GM19099 (cell line): ENCODE data around the gene CCDC83.

Experiments used
- POLR2A ChIP-seq: IDR thresholded peaks from 3 replicates; pipeline ENCODE4 v1.6.1; 2011; ENCODE audit warnings: low read depth; ENCODE audit not compliant: insufficient read length; ENCODE audit errors: extremely low read depth

CCDC83 gene

DNA sequence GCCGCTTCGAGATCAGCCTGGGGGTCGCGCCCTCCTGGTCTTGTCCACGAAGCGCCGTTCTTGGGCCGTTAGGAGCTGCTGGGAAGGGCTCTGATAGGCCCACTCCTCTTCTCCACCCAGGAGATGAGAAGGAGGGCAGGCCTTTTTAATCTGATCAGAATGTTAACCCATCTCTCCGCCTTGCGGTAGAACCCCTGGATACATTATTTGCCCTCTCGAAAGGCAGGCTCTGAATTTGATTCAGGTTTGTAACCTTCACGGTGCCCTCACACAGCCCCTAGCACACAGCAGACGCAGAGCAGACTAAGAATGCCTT is at the start of gene CCDC83:
CCDC83 (plus strand) TSS at position 43 of the 316 bp plus-strand sequence. CDS start 9,741 bp downstream, outside the sequence.
- no peak for TF ChIP-seq POLR2A

DNA sequence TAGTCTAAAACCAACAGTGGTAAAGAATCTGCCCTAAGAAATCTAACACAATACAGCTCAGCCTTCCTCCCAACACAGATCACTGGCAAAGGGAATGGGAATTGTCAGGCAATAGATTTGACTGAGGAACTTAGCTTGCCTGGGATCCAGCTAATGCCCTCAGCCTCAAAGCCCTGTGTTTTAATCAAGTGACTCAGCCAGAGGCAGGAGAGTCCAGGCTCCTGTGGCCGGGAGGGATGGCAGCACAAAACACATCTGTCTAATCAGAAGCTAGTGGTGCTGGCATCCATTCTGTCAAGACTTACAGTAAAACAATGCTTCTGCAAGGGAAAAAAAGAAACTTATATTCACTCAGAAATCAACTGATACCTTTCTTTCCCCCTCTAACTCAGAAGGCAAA is 49.8 kb upstream of the CCDC83 start:
- no peak for TF ChIP-seq POLR2A

DNA sequence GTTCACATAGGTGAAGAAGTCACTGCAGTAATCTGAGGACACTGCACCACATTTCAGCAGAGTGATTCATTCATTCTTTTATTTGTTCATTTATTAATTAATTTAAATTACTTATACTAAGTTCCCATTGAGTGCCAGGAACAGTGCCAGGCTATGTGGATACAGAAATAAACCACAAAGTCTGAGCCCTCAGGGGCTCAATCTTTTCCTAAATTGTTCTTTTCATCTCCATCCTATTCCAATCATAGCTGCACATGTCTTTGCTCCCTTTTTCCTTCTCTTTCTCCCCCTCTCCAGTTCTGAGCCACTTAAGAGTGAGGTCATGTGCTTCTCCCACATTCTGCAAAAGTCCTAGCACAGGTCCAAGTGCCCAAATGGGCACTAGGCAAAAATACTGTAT is 49.2 kb upstream of the CCDC83 start:
- no peak for TF ChIP-seq POLR2A

DNA sequence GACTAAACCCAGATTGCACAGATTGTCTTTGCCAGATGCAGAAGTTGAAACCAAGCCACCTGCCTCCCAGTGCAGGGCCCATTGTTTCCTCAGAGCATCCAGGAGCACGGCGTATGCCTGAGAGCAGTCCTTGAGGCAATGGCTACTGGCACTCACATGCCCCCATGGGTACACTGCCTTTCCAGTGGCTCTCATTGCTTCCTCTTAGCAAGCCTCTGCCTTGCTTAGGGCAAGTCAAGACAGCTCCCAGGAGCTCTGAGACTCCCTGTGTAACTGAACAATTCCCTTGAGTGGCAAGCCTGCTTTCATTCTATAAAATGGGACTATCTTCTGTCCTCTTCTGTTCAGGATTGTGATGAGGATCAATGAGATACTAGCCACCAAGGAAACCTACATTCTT is 48.3 kb upstream of the CCDC83 start:
- no peak for TF ChIP-seq POLR2A

DNA sequence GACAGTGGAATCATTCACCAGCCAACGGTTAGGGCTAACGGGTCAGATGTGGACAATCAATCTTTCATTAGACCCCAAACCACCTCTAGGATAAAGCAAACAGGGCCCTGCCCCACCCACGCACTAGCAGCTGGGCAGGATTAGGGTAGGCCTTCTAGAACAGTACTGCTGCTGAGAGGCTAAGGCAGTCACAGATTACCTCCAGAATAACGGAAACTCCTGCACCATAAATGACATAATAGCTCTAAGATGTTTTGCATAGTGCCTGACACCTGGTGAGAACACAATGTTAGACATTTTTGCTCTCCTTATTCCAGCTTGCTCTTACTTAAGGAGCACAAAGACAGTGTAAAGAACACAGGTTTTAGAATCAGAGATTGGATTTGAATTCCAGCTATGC is 46.0 kb upstream of the CCDC83 start:
- no peak for TF ChIP-seq POLR2A

DNA sequence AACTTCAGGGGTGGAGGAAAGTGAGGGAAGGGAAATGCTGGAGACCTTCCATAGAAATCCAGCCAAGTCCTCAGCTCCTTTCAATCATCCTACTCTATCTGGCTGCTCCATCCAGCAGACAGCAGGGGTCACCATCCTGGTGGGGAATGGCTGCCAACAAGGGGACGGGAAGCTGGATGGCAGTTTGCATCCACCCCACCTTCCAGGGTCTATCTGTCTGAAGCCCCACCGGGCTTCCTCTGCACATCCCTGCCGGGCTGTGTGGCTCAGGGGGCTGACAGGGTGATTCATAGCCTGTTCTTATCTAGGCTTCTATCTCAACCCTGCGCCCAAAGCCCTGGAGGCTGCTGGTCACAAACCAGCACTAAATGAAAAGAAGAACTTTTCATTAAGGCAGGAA is 45.3 kb upstream of the CCDC83 start:
- no peak for TF ChIP-seq POLR2A

DNA sequence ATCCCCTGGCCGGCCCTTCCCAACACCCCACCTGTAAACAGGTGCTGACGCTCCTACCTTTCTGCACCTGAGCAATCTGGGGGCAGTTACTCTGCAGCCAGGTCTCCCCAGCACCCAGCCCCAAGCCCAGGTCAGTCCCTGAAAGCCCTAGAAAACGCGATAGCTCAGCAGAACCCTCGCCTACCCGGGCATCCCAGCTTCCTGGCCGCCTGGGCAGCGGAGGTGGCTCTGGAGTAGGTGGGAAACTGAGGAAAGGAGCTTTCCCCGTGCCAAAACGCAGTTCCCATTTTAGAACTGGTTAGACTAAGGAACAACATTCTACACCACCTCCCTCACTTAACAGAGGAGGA is 44.7 kb upstream of the CCDC83 start:
- TF ChIP-seq POLR2A: no peak

DNA sequence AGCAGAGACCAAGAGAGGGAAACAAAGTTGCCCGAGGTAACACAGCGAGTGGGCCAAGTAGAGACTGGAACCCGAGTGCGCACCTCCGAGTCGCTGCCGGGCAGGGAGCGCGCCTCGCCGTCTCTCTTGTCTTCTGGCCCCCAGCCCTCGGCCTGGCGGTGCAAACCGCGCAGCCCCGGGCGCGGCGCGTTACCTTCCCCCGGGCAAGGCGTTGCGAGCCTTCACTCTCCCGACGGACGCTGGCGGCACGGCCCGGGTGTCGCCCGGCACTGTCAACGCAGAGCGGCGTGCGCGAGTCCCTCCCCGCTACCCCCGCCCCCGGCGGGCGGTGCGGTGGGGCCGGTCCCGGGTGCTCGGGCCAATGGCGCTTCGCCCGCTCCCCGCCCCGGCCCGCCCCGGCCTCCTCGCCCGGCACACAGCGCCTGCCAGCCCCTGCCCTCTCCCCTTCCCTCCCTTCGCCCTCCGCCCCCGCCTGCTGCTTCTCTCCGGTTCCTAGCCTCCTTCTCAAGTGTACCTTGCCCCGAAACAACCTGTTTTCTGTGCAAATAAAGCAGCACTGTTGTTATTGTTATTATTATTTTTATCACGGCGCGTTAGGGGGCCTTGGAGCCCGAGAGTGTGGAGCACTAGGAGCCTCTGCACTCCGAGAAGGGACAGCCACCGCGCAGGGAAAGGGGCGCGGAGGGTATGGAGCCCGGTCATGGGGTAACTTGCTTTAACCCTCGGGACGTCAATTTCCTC is 44.1 kb upstream of the CCDC83 start, which contains the start of gene SYTL2:
SYTL2 (minus strand) TSS at position 271 of the 741 bp plus-strand sequence. CDS start 53,416 bp downstream, outside the sequence.
- TF ChIP-seq POLR2A: peak; percentile 31

DNA sequence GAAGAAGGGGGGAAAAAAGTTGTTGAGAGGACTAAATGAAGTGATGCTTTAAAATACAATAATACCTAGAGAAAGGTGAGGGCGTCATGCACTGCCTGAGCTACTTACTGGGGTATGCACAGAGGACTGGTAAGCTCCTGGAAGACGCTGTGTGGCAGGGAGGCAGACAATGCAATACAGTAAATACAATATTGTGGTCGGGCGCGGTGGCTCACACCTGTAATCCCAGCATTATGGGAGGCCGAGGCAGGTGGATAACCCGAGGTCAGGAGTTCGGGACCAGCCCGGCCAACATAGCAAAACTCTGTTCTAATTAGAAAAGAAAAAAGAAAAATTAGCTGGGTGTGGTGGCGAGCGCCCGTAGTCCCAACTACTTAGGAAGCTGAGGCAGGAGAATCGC is 43.6 kb upstream of the CCDC83 start:
- no peak for TF ChIP-seq POLR2A

DNA sequence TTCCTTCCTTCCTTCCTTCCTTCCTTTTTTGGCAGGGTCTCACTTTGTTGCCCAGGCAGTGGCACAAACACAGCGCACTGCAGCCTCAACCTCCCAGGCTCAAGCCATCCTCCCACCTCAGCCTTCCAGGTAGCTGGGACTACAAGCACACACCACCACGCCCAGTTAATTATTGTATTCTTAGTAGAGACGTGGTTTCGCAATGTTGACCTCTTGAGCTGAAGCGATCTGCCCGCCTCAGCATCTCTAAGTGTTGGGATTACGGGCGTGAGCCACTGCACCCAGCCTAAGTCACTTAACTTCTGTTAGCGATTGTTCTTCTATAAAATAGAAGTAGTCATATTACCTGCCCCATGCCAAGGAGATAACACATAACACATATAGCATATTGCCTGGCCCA is 41.5 kb upstream of the CCDC83 start:
- TF ChIP-seq POLR2A: no peak

DNA sequence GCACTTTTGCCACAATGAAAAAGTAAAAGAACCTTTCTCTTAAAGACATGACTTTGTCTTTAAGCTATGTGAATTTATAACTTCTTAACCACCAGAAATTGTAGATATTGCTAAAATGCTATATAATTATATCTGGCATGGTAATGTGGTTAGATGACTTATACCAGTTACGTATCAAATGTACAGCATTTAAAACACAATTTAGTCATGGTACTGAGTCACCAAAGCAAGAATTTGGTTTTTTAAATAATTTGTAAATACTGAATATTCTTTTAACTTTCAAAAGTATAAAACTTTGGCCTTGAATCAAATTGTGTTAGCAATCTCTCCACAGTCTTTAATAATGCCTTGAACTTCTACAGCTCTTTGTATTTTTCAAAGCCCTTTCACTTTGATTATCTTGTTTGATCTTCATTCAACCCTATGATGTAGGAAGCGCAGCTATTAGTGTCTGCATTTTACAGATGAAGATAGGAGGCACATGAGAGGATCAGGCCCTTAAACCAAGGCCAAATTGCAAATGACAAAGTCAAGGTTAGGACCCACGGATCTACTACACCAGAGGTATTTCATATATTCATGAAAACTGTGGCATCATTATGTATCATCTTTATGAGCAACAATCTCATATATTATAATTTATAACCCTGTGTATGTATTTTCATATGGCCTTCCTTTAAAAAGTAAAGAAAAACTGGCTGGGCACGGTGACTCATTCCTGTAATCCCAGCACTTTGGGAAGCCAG is 39.8 kb upstream of the CCDC83 start:
- no peak for TF ChIP-seq POLR2A

DNA sequence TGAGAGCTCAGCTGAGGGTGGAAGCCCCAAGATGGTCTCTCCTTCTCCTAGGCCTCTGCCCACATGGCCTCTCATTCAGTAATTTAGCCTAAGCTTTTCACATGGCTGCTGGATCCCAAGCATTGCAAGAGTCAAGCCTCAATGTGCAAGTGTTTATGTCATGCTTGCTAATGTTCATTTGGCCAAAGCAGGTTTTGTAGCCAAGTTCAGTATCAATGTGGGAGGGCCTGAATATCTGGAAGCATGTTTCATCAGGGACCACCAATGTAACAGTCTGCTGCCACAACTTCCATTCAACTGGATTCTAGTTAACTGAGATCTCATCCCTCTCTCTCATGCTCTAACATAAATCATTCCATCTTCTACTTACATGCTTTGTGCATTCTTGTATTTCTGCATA is 35.7 kb upstream of the CCDC83 start:
- TF ChIP-seq POLR2A: no peak

DNA sequence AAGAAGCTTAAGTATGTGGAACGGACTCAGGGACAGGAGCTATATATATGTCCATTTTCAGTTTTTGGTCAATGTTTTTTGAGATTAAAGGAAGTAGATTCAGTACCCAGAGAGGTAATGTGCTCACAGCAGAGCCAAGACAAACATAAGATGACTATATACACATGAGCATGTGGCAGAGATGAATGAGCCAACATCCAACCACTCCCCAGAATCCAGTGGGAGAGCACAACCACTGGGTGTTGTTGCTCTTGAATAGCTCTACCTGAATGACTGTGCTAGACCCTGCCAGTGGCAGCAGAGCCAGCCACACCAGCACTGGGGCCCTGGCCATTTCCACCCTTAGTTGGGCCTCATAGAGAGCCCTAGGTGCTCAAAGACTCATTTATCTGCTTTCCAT is 33.5 kb upstream of the CCDC83 start:
- TF ChIP-seq POLR2A: no peak

DNA sequence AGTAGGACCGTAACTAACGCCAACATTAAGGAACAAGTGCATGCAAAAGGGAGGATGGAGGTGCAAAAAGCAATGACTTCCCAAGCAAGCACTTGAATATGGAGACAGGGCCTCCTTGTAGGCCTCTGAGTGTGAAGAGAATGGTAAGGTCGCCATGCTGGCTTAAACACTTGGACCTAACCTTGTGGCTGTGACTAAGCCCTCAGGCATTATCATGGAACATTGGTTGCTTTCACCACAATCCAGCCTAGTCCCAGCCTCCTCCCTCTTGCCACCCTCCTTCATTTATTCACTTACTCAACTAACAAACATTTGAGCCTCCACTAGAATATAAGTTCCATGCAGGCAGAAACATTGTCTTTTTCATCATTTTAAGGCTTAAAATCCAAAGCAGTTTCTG is 32.4 kb upstream of the CCDC83 start:
- TF ChIP-seq POLR2A: no peak

DNA sequence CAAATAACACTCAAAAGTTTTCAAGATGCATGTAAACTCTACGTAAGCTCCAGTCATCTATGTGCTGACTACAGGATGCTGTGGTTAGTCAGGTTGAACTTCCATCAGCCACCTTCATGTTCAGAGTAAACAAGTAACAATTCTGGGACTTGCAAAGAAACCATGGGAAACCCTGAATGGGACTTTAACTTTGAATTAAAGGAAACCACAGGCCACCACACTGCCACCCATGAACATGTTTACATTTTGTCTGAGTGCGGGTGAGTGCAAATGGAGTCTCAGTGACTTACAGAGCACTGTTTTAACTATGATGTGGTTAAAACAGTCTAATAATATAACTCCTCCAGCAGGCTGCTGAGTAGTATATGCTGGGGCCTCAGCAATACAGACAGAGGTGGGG is 31.4 kb upstream of the CCDC83 start:
- no peak for TF ChIP-seq POLR2A

DNA sequence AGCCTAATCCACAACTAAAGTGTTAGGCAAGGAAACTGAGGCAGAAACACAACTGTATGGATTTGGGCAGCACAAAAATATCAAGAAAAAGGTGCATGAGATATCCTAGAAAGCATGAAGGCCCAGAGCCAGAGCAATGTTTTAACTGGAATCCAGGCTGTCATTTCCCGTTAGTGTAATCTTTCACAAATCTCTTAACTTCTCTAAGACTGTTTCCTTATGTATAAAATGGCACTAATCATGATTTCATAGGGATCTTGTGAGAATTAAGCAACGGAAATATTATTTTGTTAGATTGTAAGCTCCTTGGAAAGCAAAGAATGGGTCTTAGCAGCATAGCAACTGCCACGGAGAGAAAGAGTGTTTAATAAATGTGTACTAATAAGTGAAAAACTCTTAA is 29.6 kb upstream of the CCDC83 start:
- no peak for TF ChIP-seq POLR2A

DNA sequence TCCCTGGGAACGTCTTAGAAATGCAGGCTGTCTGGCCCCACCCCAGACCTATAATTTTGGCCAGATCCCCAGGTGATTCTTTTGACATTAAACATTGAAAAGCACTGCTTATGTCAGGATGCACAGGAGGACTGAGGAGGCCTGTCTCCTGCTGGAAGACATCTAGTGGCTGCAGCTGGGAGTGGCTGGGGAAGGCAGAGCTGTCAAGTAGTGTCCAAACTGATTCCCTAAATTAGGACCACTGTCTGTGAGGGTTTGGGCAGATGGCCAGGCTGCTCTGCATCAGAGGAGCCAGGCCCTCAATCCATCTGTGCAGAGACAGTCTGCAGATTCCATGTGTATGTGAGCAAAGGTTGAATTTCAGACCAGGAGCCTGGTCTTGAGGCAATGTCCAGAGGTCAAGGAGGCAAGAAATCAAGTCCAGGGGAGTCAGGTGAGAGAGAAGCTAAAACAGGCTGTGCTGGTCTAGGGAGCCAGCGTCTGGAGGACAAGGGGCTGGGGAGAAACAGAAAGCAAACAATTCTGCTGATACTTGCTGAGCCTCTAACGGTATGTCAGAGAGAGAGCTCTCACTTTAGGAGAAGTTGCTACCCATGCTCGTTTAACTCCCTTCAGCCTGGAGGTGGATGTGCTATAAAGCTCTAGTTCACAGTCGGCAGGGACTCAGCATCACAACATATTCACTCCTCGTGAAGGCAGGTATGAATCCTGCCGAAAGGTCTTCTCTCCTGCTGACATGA is 28.9 kb upstream of the CCDC83 start:
- no peak for TF ChIP-seq POLR2A
